Measurements from ENCODE around the gene LMAN1L. TPM values are rescaled to one million over a fixed set of nuclear protein-coding genes. Genes with fewer than 3 reads are reported as not detected.

Gene LMAN1L
- total and polyA plus RNA-seq, 2 of the 4 experiments (the other 2 are of a cell fraction) = not detected

DNA sequence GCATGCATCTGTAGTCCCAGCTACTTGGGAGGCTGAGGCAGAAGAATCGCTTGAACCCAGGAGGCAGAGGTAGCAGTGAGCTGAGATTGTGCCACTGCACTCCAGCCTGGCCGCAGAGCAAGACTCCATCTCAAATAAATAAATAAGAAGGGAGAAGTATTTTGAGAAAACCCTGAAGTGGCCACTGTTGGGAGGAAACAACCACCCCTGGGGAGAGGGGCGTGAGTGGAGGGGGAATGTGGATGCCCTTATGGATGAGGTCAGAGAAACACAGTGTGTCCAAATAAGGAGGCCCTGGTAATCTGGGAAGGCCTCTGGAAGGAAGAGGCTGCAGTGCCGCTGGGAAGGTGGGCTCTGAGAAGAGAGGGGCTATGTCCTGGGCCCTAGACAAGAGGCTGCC lies 9.6 kb downstream of the LMAN1L start:
- no peak overlapping the region for H2BK15ac ChIP-seq (ENCODE audit: low read depth, low read length)
- no peaks in the 10 kb centered on the region for H3K79me1 ChIP-seq (ENCODE audit: low read depth in 1 of 2, low read length in 2 of 2)
- no peak for TF ChIP-seq MAZ (IDR thresholded peaks at IDR 0.05; ENCODE audit: borderline replicate concordance, low read depth, low read length)
- no peak for TF ChIP-seq NFE2L2 (IDR thresholded peaks at IDR 0.05; ENCODE audit: low read depth, low read length)
- TF ChIP-seq CEBPB (IDR thresholded peaks at IDR 0.05; ENCODE audit: low read depth, low read length) = no peak
- TF ChIP-seq RCOR1 (IDR thresholded peaks at IDR 0.05; ENCODE audit: insufficient replicate concordance, low read length) = no peak
- H3K56ac ChIP-seq (ENCODE audit: extremely low read depth, insufficient read depth, low read length) = no peak overlapping the region
- H3K9ac ChIP-seq (ENCODE audit: low read depth, low read length) = no peak overlapping the region
- H3K27ac ChIP-seq (ENCODE audit: insufficient read depth, low read length) = no peak overlapping the region
- no peak overlapping the region for H2AK5ac ChIP-seq (ENCODE audit: low read depth, low read length)
- no peak overlapping the region for H2AK9ac ChIP-seq (replicated peaks; ENCODE audit: low read depth, low read length, poor library complexity)
- H3K9me3 ChIP-seq (ENCODE audit: control insufficient read depth, insufficient read depth, low read length) = no peaks in the 10 kb centered on the region
- H3K9me1 ChIP-seq (ENCODE audit: insufficient read depth, low read length) = 0 out of 2 replicates have a peak, but pooled peaks cover 4% of the 10 kb centered on the region
- H3K18ac ChIP-seq (ENCODE audit: low read depth, low read length) = no peak overlapping the region
- H3K4me1 ChIP-seq (ENCODE audit: control insufficient read depth, insufficient read depth, low read length) = no peaks in the 10 kb centered on the region
- in situ Hi-C loops (cut with MboI; ENCODE audit: low sequenced_read_pairs) = no loop called here
- H3K4me2 ChIP-seq (ENCODE audit: low read depth, low read length) = no peak overlapping the region
- ChIA-PET POLR2A (ENCODE audit: unreplicated experiment) (no interaction called here), CTCF (no interaction called here)
- intact Hi-C loops (cut with micrococcal nuclease) = no loop called here
- no peak overlapping the region for H3K14ac ChIP-seq (replicated peaks; ENCODE audit: low read depth, low read length)
- 40% methylated on average over 1 of the region's 4 CpGs; no CpG with 5 or more reads in 1 of the 2 experiments for WGBS, 2 experiments (ENCODE audit: extremely low coverage in 2 of 2, insufficient read length in 1 of 2)
- no peak overlapping the region for H2AFZ ChIP-seq (replicated peaks; ENCODE audit: low read length, poor library complexity)
- H4K8ac ChIP-seq (ENCODE audit: low read depth in 2 of 2, low read length in 2 of 2) = no peak overlapping the region
- H4K5ac ChIP-seq (ENCODE audit: low read depth, low read length) = no peak overlapping the region
- no peak overlapping the region for H4K91ac ChIP-seq (ENCODE audit: insufficient read depth, low read depth, low read length)
- no peak overlapping the region for H3K4me3 ChIP-seq (ENCODE audit: insufficient read depth, low read depth, low read length)
- H2BK20ac ChIP-seq (ENCODE audit: low read depth, low read length) = no peak overlapping the region
- H2BK5ac ChIP-seq (ENCODE audit: low read depth, low read length, poor library complexity, severe bottlenecking) = no peak overlapping the region
- ATAC-seq (ENCODE audit: low read depth) = no peak
- no peak overlapping the region for H2BK120ac ChIP-seq (ENCODE audit: low read depth, low read length)
- H3K23ac ChIP-seq (ENCODE audit: low read depth, low read length) = no peak overlapping the region
- H3K36me3 ChIP-seq (ENCODE audit: control insufficient read depth, insufficient read depth, low read length) = no peaks in the 10 kb centered on the region
- BruUV-seq (replicated peaks) = no TSS peak
- no peak for DNase-seq
- peaks cover 56% of the 10 kb centered on the region for H3K27me3 ChIP-seq (ENCODE audit: control insufficient read depth, insufficient read depth, low read length)
- H4K20me1 ChIP-seq (ENCODE audit: insufficient read depth, low read length) = peaks cover 4% of the 10 kb centered on the region
- no peak overlapping the region for H3K4ac ChIP-seq (ENCODE audit: low read depth, low read length)
- dilution Hi-C loops (cut with HindIII; ENCODE audit: low sequenced_read_pairs, unreplicated experiment) = no loop called here

Data from IMR-90 (cell line).